GM18520 (cell line): ENCODE results near the gene PTPRD.

Experiments
- ATAC-seq: cut with Tn5 transposase; IDR thresholded peaks from one replicate; pipeline ENCODE4 v1.9.1; 2021; ENCODE audit not compliant: unreplicated experiment

Gene PTPRD

DNA sequence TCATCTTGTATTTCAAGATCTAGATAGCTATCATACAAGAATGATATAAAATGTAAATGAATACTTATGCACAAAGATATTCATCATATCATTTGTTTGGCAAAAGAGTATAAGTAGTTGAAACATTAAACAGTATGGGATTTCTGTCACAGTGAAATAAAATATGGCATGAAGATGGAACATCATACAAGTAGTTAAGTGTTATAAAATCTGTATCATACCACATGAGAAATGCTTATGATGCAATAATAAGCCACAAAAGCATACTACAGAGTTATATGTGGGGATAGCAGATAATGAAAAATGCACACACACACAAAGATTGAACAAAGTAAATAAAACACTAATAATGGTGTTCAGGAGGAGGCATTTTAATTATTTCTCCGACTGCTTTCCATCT lies 1975.2 kb downstream of the PTPRD start:
- ATAC-seq: no peak

- ATAC-seq: no peak
Measured at GRCh38 chr9:8633784-8634183, 1979.0 kb downstream of the PTPRD start.

GRCh38 chr9:8632493-8632892 lies 1980.3 kb downstream of the PTPRD start:
- ATAC-seq: no peak

- no peak for ATAC-seq
Measured at GRCh38 chr9:8628791-8629190, 1984.0 kb downstream of the PTPRD start.

- ATAC-seq: no peak
Measured at GRCh38 chr9:8627976-8628679, 1984.7 kb downstream of the PTPRD start.

DNA sequence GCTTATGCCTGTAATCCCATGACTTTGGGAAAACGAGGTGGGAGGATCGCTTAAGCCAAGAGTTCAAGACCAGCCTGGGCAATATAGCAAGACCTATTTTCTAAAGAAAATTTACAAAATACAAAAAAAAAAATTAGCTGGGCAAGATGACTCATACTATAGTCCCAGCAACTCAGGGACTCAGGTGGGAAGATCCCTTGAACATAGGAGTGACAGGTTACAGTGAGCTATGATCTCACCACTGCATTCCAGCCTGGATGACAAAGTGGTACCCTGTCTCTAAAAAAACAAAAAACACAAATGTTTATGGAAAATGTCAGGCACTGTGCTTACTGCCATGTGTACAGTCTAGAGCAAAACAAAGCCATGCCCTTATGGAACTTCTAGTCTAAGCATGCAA lies 1989.9 kb downstream of the PTPRD start:
- no peak for ATAC-seq

DNA sequence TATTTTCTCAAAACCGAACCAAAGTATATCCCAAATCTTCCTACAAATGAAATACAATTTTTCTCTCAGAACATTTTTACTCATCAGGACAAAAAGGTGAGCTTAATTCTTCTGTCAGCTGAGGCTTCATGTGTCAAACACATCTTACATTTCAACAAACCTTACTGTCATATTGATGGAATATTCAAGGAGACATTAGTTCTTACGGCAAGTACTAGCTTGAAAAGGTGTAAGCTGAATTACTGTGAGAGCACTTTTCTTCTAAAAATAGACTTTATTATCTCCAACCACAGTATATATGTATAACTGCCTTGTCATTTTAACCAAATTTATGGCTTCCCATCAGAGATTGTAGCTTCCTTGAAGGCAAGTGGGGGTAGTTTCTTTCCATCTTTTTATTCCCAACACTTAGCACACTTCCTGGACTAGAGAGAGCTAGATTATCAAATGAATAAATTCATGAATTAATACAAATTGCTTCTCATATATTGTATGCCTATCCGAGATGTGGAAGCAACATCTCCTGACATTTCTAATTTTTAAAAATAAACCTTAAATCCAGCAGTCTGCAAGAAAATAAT lies 1990.5 kb downstream of the PTPRD start:
- ATAC-seq: no peak

- no peak for ATAC-seq
Measured at GRCh38 chr9:8621416-8621815, 1991.4 kb downstream of the PTPRD start.

DNA sequence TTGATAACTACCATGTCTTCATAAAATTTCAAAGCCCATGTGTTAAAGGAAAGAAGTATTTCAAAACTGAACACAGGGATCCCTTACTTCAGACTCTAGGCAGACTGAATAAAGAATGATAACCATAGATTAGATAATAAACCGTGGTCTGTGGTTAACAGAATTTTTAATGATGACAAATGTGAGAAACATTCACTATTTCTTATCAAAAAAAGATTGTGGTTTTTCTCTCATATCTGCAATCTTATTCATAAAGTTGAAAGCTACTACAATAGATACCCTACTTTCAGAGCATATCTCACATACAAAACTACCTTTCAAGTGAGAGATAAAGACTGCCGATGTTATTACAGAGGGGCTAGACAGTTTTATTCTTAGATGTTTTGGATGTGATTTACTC lies 1996.4 kb downstream of the PTPRD start:
- no peak for ATAC-seq

DNA sequence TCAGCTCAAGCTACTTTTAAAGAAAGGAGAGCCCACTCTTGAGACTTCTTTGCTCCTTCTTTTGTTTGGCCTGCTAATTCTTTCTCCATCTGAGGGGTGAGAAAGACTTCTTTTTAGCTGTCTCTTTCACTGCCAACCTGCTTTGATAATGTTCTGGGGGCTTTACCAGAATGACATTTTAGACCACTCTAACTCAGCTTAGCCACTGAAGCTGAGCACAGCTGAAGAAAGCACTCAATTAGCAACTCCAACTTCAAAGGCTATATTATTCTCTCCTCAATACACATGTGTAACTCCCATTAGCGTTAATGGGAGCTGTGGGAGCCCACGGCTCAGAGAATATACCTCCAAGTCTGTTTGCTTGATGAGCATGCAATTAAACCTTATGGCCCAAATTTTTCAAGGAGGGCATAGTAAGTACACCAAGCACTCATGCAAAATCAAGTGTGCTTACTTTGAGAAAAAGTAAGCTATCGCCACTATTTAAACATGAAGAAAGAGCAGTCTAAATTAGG lies 1997.8 kb downstream of the PTPRD start:
- no peak for ATAC-seq

- no peak for ATAC-seq
Measured at GRCh38 chr9:8613346-8613825, 1999.4 kb downstream of the PTPRD start.

- no peak for ATAC-seq
Measured at GRCh38 chr9:8611153-8611552, 2001.6 kb downstream of the PTPRD start.

DNA sequence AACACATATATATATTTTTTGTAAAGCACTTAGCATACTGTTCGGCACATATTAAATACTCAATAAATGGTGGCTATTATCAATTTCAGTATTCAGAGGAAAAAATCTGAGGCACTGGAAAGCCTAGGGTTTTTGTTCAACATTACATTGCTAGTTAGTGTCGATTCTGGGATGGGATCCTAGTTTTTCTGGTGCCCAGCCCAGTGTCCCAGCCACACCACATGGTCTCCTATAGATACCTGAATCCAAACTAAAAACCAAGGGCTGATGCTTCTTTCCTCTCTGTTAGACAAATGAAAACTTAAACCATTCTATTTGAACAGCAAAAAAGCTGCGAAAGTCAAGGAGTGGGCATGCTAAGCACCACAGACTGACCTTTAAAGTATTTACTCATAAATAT lies 2002.5 kb downstream of the PTPRD start:
- no peak for ATAC-seq

DNA sequence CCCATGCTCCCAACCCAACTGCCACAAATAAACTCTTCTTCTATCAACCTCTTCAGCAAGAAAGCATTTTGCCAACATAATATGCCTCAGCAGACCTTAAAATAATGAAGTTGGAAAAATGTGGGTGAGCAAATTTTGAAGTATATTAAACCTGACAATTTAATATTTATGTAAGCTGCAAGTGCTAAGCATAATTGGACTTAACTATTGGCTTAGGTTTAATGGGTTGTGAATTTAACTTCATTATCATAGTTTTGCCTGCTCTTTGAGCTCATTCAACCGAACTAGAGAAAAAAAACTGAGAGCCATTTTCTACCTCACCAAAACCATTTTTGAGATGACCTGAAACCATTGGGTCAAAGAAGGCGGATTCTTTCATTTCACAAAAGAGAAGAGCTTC lies 2007.7 kb downstream of the PTPRD start:
- ATAC-seq: no peak

DNA sequence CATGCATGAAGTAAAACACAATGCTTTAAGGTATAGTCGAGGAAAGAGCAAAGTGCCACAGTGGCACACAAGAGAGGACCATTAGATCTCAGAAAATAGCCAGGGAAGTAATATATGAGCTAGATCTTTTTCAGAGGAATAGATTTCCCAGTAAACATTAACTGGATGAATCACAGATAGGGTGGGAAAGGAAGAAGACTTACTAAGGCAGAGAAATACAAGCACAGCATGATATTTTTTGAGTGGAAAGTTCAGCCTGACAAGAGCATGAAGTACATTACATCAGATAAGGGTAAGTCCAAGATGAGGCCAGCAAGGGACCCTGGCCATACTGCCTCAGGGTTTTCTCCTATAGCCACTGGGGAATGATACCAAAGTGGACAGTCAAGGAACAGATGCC lies 2008.6 kb downstream of the PTPRD start:
- no peak for ATAC-seq

- no peak for ATAC-seq
Measured at GRCh38 chr9:8600914-8601680, 2011.7 kb downstream of the PTPRD start.

- ATAC-seq: no peak
Measured at GRCh38 chr9:8599937-8600336, 2012.9 kb downstream of the PTPRD start.

GRCh38 chr9:8589476-8589875 lies 2023.3 kb downstream of the PTPRD start:
- no peak for ATAC-seq

DNA sequence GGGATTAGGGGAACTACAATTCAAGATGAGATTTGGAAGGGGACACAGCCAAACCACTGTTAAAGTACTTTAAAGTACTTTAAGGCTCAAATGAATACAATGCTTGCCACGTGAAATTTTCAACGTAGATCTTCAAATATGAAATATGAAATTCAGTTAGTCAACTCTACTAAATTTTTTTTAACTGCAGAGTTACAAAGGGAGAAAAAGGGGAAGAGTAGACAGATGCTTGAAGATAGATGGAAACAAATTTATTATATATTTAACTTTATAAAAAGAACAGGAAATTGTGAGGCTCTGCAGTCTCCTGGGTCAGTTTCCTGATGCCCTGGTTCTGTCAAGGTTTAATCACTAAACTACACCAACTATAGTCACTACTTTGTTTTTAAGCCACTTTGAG lies 2027.8 kb downstream of the PTPRD start:
- no peak for ATAC-seq

DNA sequence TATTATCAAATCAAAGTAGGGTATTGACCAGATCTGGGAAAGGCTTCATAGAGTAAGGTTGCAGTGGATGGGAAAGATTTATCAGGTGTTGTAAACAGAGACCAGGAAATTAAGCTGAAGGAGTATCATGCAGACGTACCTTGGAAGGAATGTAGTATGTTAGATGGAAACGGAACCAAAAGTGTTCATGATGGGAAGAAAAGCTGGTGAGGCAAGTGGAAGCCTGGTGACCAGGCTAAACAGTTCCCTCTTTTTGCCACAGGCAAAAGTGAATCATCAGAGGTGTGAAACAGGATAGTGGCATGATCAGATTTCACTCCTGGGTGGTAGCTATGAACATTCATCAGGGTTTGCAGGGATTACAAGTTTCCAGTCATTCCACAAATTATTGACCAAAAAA lies 2033.1 kb downstream of the PTPRD start:
- ATAC-seq: no peak

DNA sequence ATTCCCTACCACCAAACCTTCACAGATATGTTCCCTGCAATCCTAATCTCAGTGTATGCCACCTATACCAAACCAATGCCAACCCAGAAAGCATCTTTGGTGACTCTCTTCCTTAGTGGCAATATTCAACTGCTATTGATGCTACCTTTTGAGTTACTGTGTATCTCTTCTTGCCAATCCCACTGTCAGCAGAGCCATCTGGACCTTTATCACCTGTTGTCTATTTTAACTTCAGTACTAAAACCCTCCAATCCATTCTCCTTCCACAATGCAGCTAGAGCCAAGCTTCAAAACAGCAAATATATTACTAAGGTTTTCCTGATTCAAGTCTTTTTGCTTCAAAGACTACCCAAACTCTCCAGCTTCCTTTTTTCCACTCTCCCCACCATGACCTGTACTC lies 2036.1 kb downstream of the PTPRD start:
- no peak for ATAC-seq

DNA sequence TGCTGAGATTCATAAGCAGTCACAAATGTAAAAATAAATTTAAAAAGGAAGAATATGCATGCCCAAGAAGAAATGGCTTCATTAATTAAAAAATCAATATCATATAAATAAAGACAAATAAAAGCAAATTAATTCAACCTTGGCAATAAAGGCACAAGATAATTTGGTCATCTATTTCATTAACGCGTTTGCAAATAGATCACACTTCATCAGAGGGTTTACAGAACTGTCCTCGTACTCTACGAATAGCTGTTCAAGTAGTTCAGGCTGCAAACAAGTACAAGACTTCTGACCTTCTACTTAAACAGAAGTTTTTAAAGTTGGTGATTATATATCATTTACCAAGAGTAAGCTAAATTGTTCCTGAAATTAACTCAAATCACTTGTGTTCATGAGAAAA lies 2038.0 kb downstream of the PTPRD start:
- ATAC-seq: no peak
